Right lobe of liver (tissue), 6 donors: ENCODE results near the gene RCCD1. TPM values are rescaled to one million over a fixed set of nuclear protein-coding genes. Genes with fewer than 3 reads are reported as not detected.

Experiments used
- ATAC-seq, 4 donors: fragments of 200-7000 bp; cut with Tn5 transposase; one replicate each; pipeline ENCODE4 v1.9.1; 2020; ENCODE audit warnings: mild to moderate bottlenecking in 4 of 4, moderate library complexity in 4 of 4
- DNase-seq, 3 donors: peaks; one replicate each; pipeline ENCODE4 v3.0.0-alpha.2; 2020
- H3K27ac ChIP-seq, 3 donors: fragments of 200-600 bp; one replicate each; pipeline ENCODE4 v1.8.0; 2022
- H3K27me3 ChIP-seq, 2 donors: fragments of 200-600 bp; one replicate each; pipeline ENCODE4 v1.8.0; 2022
- H3K36me3 ChIP-seq, 4 donors: fragments of 200-600 bp; sonication (generic) in 1 of 4; one replicate each; pipeline versions ENCODE4 v1.5.1 to v1.8.0; 2017 to 2022; ENCODE audit warnings: control low read depth in 1 of 4
- H3K4me1 ChIP-seq, 4 donors: fragments of 200-600 bp; sonication (generic) in 1 of 4; one replicate each; pipeline versions ENCODE4 v1.5.1 to v1.8.0; 2017 to 2022; ENCODE audit warnings: control low read depth in 1 of 4
- H3K4me3 ChIP-seq, 3 donors: fragments of 200-600 bp; one replicate each; pipeline ENCODE4 v1.8.0; 2022
- H3K9me3 ChIP-seq, 4 donors: fragments of 200-600 bp; sonication (generic) in 1 of 4; one replicate each; pipeline versions ENCODE4 v1.5.1 to v1.8.0; 2017 to 2022; ENCODE audit warnings: control low read depth in 1 of 4
- POLR2A ChIP-seq: fragments of 450-650 bp; IDR thresholded peaks from one replicate; pipeline ENCODE4 v1.6.1; 2017; ENCODE audit warnings: antibody characterized with exemption, mild to moderate bottlenecking
- WGBS: methylation state at CpG from one replicate; pipeline ENCODE4 v1.1.6; 2018; ENCODE audit warnings: low coverage, low lambda C conversion rate; ENCODE audit not compliant: insufficient coverage; ENCODE audit errors: missing lambda C conversion rate; 5-methylcytosine and 5-hydroxymethylcytosine counted together
- intact Hi-C, 2 donors: fragments of 100-400 bp; cut with DNase I; formaldehyde crosslinking; loops; one replicate each; pipeline versions ENCODE4 v1.11.2 to v1.14.1; 2022
- small RNA-seq, 2 experiments: library from RNA; depleted of rRNA; stranded (forward); fragments of <200 nt; gene quantifications; one replicate each; pipeline ENCODE3, GENCODE V24; 2016
- total RNA-seq, 6 experiments: library from RNA; depleted of rRNA in 2 of 6; stranded (reverse); fragments of >200 nt in 2 of 6; fragmentation: NEBNext Ultra II Directional in 3 of 6; extraction: Animal tissue kit (Norgen Biotek cat#: 25700) in 3 of 6; gene quantifications; one replicate each; pipeline versions ENCODE4 v1.1.0 to v1.2.4, GENCODE V29; 2016 to 2023
- TF ChIP-seq, protein P1 (sequence below), 4 donors: fragments of 200-600 bp in 3 of 4; fragments of 450-650 bp in 1 of 4; IDR thresholded peaks; one replicate each; pipeline versions ENCODE4 v1.5.1 to v1.8.0; 2016 to 2022; ENCODE audit warnings: antibody characterized with exemption in 4 of 4, mild to moderate bottlenecking in 2 of 4
- donor health status: DM: no; HTN: yes; CAD: no.
- donor health status: DM: no; HTN: no; CAD: no.
- donor health status: DM: no; HTN: no; CAD: no.
- donor health status: DM: no; HTN: yes; CAD: no.
- donor health status: DM: no; HTN: yes; CAD: no.

RCCD1 gene
- total RNA-seq, 6 experiments from 2014 or later, result 4.8 to 7.9 (median 6.6) TPM

DNA sequence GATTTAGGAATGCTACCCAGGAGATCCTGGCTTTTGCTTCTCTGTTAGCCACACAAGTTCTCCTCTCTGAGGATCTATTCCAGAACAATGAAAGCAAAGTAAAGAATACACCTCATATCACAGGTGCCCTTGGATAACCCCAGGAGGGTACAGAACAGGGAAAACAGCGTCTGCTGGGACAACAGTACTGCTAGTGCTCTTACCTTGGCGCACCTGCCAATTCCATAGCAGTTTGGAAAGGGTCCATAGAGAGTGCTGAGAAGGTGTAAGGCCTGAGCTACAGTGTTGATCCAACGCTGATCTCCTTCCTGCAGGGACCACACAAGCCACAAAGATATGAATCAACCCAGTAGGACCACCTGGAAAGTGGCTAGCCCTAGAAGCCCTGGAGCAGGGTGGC lies 52.6 kb downstream of the RCCD1 start:
- no peaks in the 10 kb centered on the region for H3K27me3 ChIP-seq
- H3K9me3 ChIP-seq, result no peaks in the 10 kb centered on the region
- 100% methylated on average over 2 of the region's 3 CpGs for WGBS
- H3K4me1 ChIP-seq, result no peaks in the 10 kb centered on the region
- no peak overlapping the region for H3K27ac ChIP-seq
- ATAC-seq, result no peak
- H3K36me3 ChIP-seq, result peaks cover 0 to 64% (median 7%) of the 10 kb centered on the region in 4 donors
- no peak for TF ChIP-seq POLR2A
- TF ChIP-seq, protein P1, sequence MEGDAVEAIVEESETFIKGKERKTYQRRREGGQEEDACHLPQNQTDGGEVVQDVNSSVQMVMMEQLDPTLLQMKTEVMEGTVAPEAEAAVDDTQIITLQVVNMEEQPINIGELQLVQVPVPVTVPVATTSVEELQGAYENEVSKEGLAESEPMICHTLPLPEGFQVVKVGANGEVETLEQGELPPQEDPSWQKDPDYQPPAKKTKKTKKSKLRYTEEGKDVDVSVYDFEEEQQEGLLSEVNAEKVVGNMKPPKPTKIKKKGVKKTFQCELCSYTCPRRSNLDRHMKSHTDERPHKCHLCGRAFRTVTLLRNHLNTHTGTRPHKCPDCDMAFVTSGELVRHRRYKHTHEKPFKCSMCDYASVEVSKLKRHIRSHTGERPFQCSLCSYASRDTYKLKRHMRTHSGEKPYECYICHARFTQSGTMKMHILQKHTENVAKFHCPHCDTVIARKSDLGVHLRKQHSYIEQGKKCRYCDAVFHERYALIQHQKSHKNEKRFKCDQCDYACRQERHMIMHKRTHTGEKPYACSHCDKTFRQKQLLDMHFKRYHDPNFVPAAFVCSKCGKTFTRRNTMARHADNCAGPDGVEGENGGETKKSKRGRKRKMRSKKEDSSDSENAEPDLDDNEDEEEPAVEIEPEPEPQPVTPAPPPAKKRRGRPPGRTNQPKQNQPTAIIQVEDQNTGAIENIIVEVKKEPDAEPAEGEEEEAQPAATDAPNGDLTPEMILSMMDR (IDR thresholded peaks at IDR 0.05), result no peak
- no peak overlapping the region for H3K4me3 ChIP-seq
- DNase-seq, result no peak
- intact Hi-C loops, result no loop called here

Small RNA genes within 50 kb of the gene (small RNA-seq; reads per million reads assigned to genes)
- 0 reads per million in 2 experiments for gene RF00019

Other genes with a start within 250 kb of the RCCD1 start
- gene BLM, start 237.5 kb upstream of the RCCD1 start, total RNA-seq, result 1 to 10 TPM in 2 of 6 experiments, under 1 TPM in 4; 0.20 to 2.3 (median 0.45) TPM
- gene FURIN, start 86.3 kb upstream of the RCCD1 start, total RNA-seq, result 100 to 1,000 TPM; 122 to 232 (median 189) TPM
- gene FES, start 70.4 kb upstream of the RCCD1 start, total RNA-seq, result 10 to 100 TPM; 11.5 to 36.5 (median 18.5) TPM
- 10 to 100 TPM; 41.4 to 91.6 (median 59.8) TPM for gene MAN2A2, start 51.6 kb upstream of the RCCD1 start, total RNA-seq
- gene HDDC3, start 22.3 kb upstream of the RCCD1 start, total RNA-seq, result 10 to 100 TPM in 4 of 6 experiments, 1 to 10 TPM in 2; 8.8 to 17.6 (median 11.5) TPM
- 10 to 100 TPM; 13.3 to 33.0 (median 25.4) TPM for gene UNC45A, start 19.6 kb upstream of the RCCD1 start, total RNA-seq
- gene PRC1, start 39.7 kb downstream of the RCCD1 start, total RNA-seq, result 1 to 10 TPM; 1.2 to 8.8 (median 4.3) TPM
- 1 to 10 TPM; 4.2 to 7.3 (median 6.5) TPM for gene VPS33B, start 67.7 kb downstream of the RCCD1 start, total RNA-seq
- gene SV2B, start 145.4 kb downstream of the RCCD1 start, total RNA-seq, result under 1 TPM in 5 of 6 experiments, not detected in 1; 0.06 to 0.81 (median 0.18) TPM